Endothelial cell of umbilical vein (primary cell): ENCODE measurements around the gene TTC27. TPM values are rescaled to one million over a fixed set of nuclear protein-coding genes. Genes with fewer than 3 reads are reported as not detected.

Experiments used
- BruUV-seq: library from RNA; stranded (reverse); fragments of 400-500 nt; replicated peaks from 2 replicates; lab custom pipeline; 2021; lab: Mats Ljungman, UMichigan
- CTCF ChIA-PET: fragments of 300-600, 350-600 bp; sonication (Branson Sonifier 250); formaldehyde crosslinking; loops from one replicate; lab custom pipeline; 2021; ENCODE audit warnings: antibody characterized with exemption, inconsistent platforms; lab: Charles Lee
- POLR2A ChIA-PET: fragments of 300-600, 350-600 bp; sonication (Branson Sonifier 250); formaldehyde crosslinking; loops from one replicate; lab custom pipeline; 2021; ENCODE audit warnings: antibody characterized with exemption, inconsistent platforms; lab: Charles Lee
- DNase-seq: peaks from one replicate; pipeline ENCODE4 v3.0.0-alpha.2; 2011; ENCODE audit warnings: low read depth, low spot score
- FAIRE-seq: peaks from 2 replicates; lab custom pipeline; 2011; peaks lifted over from hg19 to GRCh38; lab: Jason Lieb, UNC
- H2AFZ ChIP-seq: 2 replicates; pipeline ENCODE4 v1.6.0; 2012; ENCODE audit warnings: low read depth, low read length, control low read depth, inconsistent platforms
- H3K27ac ChIP-seq: 2 replicates; pipeline ENCODE4 v1.5.1; 2011; ENCODE audit warnings: low read depth, mild to moderate bottlenecking, control low read depth, low read length, moderate library complexity; ENCODE audit not compliant: insufficient read depth
- H3K27me3 ChIP-seq, 2 experiments: 2 replicates each; pipeline versions ENCODE4 v1.6.0 to v1.6.1; 2011; ENCODE audit warnings: low read length in 2 of 2, mixed read lengths in 1 of 2; ENCODE audit not compliant: control insufficient read depth in 2 of 2, insufficient read depth in 2 of 2
- H3K36me3 ChIP-seq, 2 experiments: 2 replicates in 1 of 2; 3 replicates in 1 of 2; pipeline ENCODE4 v1.5.1; 2011; ENCODE audit warnings: low read length in 2 of 2, mild to moderate bottlenecking in 1 of 2, moderate library complexity in 1 of 2; ENCODE audit not compliant: control insufficient read depth in 2 of 2, insufficient read depth in 2 of 2; ENCODE audit errors: extremely low read depth in 1 of 2
- H3K4me1 ChIP-seq: 3 replicates; pipeline ENCODE4 v1.5.1; 2011; ENCODE audit warnings: mild to moderate bottlenecking, low read length; ENCODE audit not compliant: control insufficient read depth, insufficient read depth; ENCODE audit errors: extremely low read depth
- H3K4me2 ChIP-seq: 2 replicates; pipeline ENCODE4 v1.6.1; 2011; ENCODE audit warnings: low read length, control low read depth, mixed read lengths; ENCODE audit not compliant: insufficient read depth
- H3K4me3 ChIP-seq, 3 experiments: fragments of 200-600 bp in 1 of 3; sonication (generic), shearing (Covaris generic) in 1 of 3; replicated peaks in 1 of 3; 2 replicates each; pipeline ENCODE4 v1.5.1; 2011 to 2016; ENCODE audit warnings: control low read depth in 3 of 3, low read length in 3 of 3, mild to moderate bottlenecking in 2 of 3, inconsistent platforms in 1 of 3, low read depth in 1 of 3, moderate library complexity in 1 of 3; ENCODE audit not compliant: insufficient read depth in 1 of 3
- H3K79me2 ChIP-seq: 2 replicates; pipeline ENCODE4 v1.6.0; 2012; ENCODE audit warnings: low read length, inconsistent platforms; ENCODE audit not compliant: control insufficient read depth, insufficient read depth
- H3K9ac ChIP-seq: replicated peaks from 2 replicates; pipeline ENCODE3; 2011; ENCODE audit warnings: low read length, control low read depth; ENCODE audit not compliant: insufficient read depth; ENCODE audit errors: extremely low read depth
- H3K9me1 ChIP-seq: replicated peaks from 3 replicates; pipeline ENCODE4 v1.6.0; 2011; ENCODE audit warnings: mild to moderate bottlenecking, low read length; ENCODE audit not compliant: control insufficient read depth, insufficient read depth; ENCODE audit errors: extremely low read depth
- H3K9me3 ChIP-seq: replicated peaks from 2 replicates; pipeline ENCODE4 v1.5.1; 2012; ENCODE audit warnings: low read length, inconsistent platforms; ENCODE audit not compliant: control insufficient read depth, insufficient read depth
- H4K20me1 ChIP-seq: replicated peaks from 2 replicates; pipeline ENCODE3; 2011; ENCODE audit warnings: mild to moderate bottlenecking, low read length; ENCODE audit not compliant: control insufficient read depth, insufficient read depth; ENCODE audit errors: extremely low read depth
- EZH2 ChIP-seq: IDR thresholded peaks from 2 replicates; pipeline ENCODE4 v1.6.1; 2012; ENCODE audit warnings: borderline replicate concordance, low read depth, mild to moderate bottlenecking, moderate library complexity, low read length, inconsistent platforms; ENCODE audit not compliant: severe bottlenecking
- FOS ChIP-seq: IDR thresholded peaks from 2 replicates; pipeline ENCODE4 v1.6.1; 2011; ENCODE audit warnings: mild to moderate bottlenecking, low read length, moderate library complexity, borderline replicate concordance; ENCODE audit not compliant: insufficient read depth
- GATA2 ChIP-seq: IDR thresholded peaks from 2 replicates; pipeline ENCODE4 v1.7.0; 2011; ENCODE audit warnings: low read depth, mild to moderate bottlenecking, moderate library complexity, mixed read lengths, low read length; ENCODE audit not compliant: insufficient read length, insufficient read depth
- JUN ChIP-seq: IDR thresholded peaks from 2 replicates; pipeline ENCODE4 v1.6.1; 2011; ENCODE audit warnings: borderline replicate concordance, low read depth; ENCODE audit not compliant: insufficient read length, insufficient read depth
- MYC ChIP-seq: IDR thresholded peaks from one replicate; pipeline ENCODE4 v1.6.1; 2011; ENCODE audit warnings: mild to moderate bottlenecking, low read depth, low read length
- POLR2A ChIP-seq: IDR thresholded peaks from 2 replicates; pipeline ENCODE4 v1.6.1; 2012; ENCODE audit warnings: low read depth, mild to moderate bottlenecking, control low read depth, low read length
- POLR2AphosphoS5 ChIP-seq: IDR thresholded peaks from 2 replicates; pipeline ENCODE4 v1.6.1; 2012; ENCODE audit warnings: low read depth, mild to moderate bottlenecking, control low read depth, low read length, moderate library complexity; ENCODE audit not compliant: insufficient read depth
- dilution Hi-C: fragments of 300-500 bp; cut with MboI; formaldehyde crosslinking; loops from one replicate; pipeline ENCODE4 v1.15.0; 2019; ENCODE audit warnings: low sequenced_read_pairs; ENCODE audit not compliant: extremely low pct_ligation_motif_present
- intact Hi-C: fragments of 100-400 bp; cut with micrococcal nuclease; formaldehyde crosslinking; loops from one replicate; pipeline ENCODE4 v1.10.0; 2022
- polyA plus RNA-seq, 4 experiments: library from polyadenylated mRNA; depleted of rRNA in 3 of 4; stranded (reverse) in 3 of 4; unstranded in 1 of 4; fragments of >200 nt; gene quantifications; 2 replicates each; pipeline versions ENCODE4 v1.2.1 to v1.2.3, GENCODE V29; 2011 to 2012; ENCODE audit warnings: missing spikeins in 1 of 4
- total RNA-seq: library from RNA; stranded (reverse); gene quantifications from 2 replicates; pipeline ENCODE4 v1.2.3, GENCODE V29; 2021
- TF ChIP-seq, protein P1 (sequence below), 2 donors: IDR thresholded peaks; 1 replicate in 1 of 2; 2 replicates in 1 of 2; pipeline ENCODE4 v1.5.1; 2011; ENCODE audit warnings: low read length in 2 of 2, mild to moderate bottlenecking in 2 of 2, moderate library complexity in 2 of 2, control low read depth in 1 of 2, inconsistent platforms in 1 of 2, low read depth in 1 of 2; ENCODE audit not compliant: insufficient read depth in 1 of 2; ENCODE audit errors: extremely low read depth in 1 of 2
- TF ChIP-seq, protein P2 (sequence below): IDR thresholded peaks from 2 replicates; pipeline ENCODE4 v1.6.1; 2011; ENCODE audit not compliant: insufficient read depth, insufficient read length

TTC27 gene
- total and polyA plus RNA-seq, 2 donors (not counting 3 experiments of a cell fraction or from before 2014, with no cell fraction given): 16.3 to 20.1 TPM

DNA sequence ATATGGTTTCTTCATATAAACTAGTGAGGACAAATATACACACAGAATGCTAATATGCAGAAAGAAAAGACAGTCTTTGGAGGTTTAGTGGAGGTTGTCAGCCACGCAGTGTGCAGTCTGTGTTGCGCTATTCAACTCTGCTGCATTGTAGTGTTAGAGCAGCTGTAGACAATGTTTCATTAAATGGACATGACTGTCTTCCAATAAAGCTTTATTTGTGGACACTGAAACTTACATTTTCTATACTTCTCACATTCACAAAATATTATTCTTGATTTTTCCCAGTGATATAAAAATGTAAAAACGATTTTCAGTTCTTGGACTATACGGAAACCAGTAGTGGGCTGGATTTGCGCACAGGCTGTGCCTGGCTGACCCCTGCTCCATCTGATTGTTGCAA, 13.3 kb downstream of the TTC27 start:
- dilution Hi-C loops: no loop called here
- Histone ChIP-seq H3K27ac (no peak overlapping the region), H3K4me2 (no peak overlapping the region), H3K9ac (no peak overlapping the region), H3K79me2 (no peaks in the 10 kb centered on the region), H3K4me3 (no peak overlapping the region), H3K36me3 (peaks cover 3 to 5% of the 10 kb centered on the region in 2 experiments), H3K9me1 (no peaks in the 10 kb centered on the region), H2AFZ (no peak overlapping the region), H3K9me3 (no peaks in the 10 kb centered on the region), H3K27me3 (no peaks in the 10 kb centered on the region), H4K20me1 (no peaks in the 10 kb centered on the region), H3K4me1 (no peaks in the 10 kb centered on the region)
- intact Hi-C loops: no loop called here
- DNase-seq: no peak
- ChIA-PET CTCF (no interaction called here), POLR2A (no interaction called here)
- FAIRE-seq: no peak
- TF ChIP-seq JUN: no peak
- no peak for TF ChIP-seq GATA2
- no peak for TF ChIP-seq POLR2A
- TF ChIP-seq, protein P1, sequence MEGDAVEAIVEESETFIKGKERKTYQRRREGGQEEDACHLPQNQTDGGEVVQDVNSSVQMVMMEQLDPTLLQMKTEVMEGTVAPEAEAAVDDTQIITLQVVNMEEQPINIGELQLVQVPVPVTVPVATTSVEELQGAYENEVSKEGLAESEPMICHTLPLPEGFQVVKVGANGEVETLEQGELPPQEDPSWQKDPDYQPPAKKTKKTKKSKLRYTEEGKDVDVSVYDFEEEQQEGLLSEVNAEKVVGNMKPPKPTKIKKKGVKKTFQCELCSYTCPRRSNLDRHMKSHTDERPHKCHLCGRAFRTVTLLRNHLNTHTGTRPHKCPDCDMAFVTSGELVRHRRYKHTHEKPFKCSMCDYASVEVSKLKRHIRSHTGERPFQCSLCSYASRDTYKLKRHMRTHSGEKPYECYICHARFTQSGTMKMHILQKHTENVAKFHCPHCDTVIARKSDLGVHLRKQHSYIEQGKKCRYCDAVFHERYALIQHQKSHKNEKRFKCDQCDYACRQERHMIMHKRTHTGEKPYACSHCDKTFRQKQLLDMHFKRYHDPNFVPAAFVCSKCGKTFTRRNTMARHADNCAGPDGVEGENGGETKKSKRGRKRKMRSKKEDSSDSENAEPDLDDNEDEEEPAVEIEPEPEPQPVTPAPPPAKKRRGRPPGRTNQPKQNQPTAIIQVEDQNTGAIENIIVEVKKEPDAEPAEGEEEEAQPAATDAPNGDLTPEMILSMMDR (IDR thresholded peaks at IDR 0.05; ENCODE audit: extremely low read depth in 1 of 2, insufficient read depth in 1 of 2, low read depth in 1 of 2, low read length in 2 of 2): no peak
- TF ChIP-seq EZH2: no peak
- TF ChIP-seq POLR2AphosphoS5: no peak
- TF ChIP-seq FOS: no peak
- TF ChIP-seq, protein P2, sequence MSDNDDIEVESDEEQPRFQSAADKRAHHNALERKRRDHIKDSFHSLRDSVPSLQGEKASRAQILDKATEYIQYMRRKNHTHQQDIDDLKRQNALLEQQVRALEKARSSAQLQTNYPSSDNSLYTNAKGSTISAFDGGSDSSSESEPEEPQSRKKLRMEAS: no peak
- TF ChIP-seq MYC: no peak
- BruUV-seq: no TSS peak
